ENCODE results near the gene PLA2G4B.
A peak's percentile ranks its signal among the peaks of the same experiment; 100 is the strongest.

The PLA2G4B gene

DNA sequence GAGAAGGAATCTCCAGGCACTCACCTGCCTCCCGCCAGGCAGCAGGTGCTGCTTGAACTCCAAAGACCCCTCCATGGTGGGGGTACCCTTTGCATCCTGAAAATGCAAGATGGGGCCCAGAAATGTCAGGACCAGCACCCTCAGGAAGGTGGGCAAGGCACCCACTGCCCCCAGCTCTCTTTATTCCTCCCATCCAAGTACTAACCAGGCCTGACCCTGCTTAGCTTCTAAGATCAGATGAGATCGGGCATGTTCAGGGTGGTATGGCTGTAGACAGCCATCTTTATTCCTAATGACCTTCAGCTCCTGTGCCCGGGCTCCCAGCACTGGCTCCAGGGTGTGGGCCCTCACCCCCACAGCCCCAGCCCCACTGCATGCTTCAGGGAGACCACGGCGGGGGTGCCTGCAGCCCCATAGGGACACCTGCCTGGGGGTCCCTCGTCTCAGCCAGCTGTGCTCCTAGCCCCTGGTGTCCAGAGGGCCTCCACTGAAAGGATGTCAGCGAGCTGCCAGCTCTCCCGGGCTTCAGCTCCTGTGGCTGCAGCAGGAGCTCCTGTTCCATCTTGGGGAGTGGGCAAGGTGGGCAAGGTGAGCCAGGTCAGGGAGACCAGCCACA is 13.2 kb downstream of the PLA2G4B start:
- DNase-seq = no peak

DNA sequence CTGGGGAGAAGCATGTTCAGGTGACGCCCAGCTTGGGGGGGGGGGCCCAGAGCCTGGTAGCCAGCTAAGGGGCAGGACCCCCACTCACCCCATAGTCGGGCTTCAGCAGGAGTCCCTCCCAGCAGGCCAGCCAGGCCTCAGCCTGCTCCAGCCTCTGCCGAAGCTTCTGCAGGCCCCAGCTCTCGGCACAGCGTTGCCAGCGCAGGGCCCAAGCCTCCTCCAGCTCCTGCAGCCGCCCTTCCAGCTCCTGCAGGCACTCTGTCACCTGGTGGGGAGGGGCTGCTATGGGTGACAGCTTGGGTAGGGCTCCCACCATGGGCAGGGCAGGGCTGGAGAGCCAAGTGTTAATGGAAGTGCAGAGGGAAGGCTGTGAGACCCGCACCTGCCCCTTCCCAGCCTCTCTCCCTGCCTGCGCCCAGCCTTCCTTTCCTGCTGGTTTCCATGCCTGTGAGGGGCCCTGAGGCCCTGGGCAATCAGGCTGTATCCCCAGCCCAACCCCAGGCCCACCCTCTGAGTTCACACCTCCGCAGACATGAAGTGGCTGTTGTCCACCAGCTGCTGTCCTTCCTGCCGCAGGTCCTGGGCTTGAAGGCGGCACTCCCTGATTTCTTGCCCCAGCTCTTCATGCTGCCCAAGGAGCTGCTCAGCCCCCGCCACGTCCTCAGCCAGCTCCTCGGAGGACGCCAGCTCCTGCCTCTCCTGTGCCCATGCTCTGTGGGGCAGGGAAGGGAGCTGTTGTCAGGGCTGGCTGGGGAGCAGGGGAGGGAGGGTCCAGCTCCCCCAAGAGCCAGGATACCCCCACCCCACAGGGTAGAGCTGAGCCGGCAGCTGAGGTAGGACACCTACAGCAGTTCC is 14.3 kb downstream of the PLA2G4B start:
- no peak for DNase-seq

DNA sequence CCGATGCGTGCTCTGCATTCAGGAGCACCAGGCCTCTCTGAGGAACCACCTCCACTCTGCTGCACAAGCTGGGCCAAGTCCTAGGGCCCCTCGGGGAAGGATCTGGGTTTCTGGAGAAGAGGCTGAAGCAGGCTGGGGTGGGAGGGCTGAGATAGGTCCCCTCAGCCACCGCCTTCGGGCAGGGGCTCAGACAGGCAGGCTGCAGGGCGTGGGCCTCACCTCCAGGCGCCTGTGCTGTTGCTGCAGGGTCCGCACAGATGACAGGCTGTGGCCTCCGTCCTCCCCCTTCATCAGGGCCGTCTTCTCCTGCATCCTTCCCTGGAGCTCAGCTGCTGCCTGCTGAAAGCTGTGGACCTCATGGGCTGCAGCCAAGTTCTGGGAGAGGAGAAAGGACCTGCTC is 15.2 kb downstream of the PLA2G4B start:
- no peak for DNase-seq

- DNase-seq = no peak
Measured at GRCh38 chr15:41854443-41854842, 15.8 kb downstream of the PLA2G4B start.

DNA sequence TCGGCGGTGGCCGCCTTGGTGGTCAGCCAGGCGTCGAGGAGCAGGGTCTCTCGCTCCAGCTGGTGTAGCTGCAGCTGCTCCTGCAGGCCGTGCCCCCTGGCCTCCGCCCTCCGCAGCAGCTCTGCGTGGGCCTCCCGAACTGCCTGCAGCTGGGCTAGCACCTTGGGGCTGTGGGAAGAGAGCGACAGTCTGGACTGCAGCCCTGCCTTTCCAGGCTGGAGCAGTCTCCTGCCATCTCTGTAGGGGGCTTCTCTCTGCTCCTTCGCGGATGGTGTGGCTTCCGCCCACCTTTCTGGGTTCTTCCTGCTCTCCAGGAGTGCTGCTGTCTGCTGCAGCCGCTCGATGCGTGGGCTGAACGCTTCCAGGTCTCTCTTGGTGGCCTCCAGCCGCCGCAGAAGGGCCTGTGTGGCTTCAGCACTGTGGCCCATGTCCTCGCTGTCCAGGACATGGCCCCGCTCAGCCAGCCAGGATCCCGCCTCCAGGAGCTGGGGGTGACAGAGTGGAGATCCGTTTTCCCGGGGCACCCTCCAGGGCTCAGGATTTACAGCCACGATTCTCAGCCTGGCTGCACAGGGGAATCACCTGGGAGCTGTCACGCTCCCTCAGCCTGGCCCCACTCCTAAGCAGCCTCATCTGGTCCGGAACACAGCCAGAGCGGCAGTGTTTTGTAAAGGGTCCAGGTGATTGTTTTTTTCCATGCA is 16.8 kb downstream of the PLA2G4B start:
- no peak for DNase-seq

GRCh38 chr15:41856262-41856661 is 17.6 kb downstream of the PLA2G4B start:
- no peak for DNase-seq

- no peak for DNase-seq
Measured at GRCh38 chr15:41856716-41857115, 18.1 kb downstream of the PLA2G4B start.

DNA sequence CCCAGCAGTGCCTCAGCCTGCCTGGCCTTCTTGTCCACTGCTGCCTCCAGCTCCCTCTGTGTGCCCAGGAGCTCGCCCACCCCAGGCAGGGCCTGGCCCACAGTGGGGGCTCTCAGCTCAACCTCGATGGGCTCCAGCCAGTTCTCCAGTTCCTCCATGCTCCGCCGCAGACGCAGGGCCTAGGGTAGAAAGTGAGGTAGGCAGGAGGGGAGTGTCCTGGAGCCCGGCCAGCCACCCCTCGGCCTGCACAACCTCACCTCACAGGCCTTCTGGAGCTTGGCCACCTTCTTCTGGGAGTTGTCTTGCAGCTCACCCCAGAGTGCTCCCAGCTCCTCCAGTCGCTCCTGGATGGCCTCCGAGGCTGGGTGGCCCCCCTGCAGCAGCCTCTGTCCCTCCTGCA is 18.7 kb downstream of the PLA2G4B start:
- no peak for DNase-seq

DNA sequence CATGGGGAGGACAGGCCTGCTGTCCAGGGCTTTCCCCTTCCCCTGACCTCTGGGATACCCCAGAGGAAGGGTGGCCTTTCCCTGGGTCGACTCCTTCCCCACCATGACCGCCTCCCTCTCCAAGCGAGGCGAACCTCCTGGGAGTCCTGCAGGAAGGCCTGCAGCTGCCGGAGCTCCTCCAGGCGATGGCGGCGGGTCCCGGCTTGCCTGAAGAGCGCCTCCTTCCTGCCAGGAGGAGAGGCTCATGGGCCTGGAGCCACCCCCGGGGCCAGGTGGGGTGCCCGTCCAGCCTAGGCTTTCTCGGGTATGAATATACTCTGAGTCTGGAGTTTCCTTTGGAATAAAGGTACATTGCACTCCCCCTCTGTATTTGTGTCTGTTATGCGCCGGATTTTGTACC is 20.1 kb downstream of the PLA2G4B start:
- DNase-seq = no peak

- DNase-seq = no peak
Measured at GRCh38 chr15:41860049-41860828, 21.6 kb downstream of the PLA2G4B start.

DNA sequence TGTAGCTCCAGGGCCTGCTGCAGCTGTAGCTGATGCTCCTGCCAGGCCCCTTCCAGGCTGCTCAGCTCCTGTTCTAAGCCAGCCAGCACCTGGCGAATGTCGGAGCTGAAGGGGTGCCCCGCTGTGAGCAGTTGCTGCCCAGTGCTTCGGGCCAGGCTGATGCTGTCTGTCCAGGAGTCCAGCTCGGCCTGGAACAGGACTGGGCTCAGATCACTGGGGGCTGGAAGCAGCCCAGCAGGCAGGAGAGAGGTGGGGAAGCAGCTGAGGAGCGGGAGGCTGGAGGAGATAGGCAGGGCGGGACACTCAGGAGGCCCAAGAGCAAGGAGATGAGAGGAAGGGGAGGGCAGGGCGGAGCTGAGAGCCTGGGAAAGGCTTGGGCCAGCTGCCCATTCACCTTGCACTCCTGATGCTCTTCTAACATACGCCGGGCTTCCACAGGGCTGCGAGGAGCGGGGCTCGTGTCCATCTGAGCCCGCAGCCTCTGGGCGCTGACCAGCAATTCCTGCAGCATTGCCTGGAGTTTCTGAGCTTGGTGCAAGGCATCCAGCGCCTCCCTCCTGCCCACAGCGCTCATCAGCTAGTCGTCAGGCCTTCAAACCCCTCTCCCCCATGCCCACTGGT is 23.2 kb downstream of the PLA2G4B start:
- DNase-seq = no peak

GRCh38 chr15:41862515-41863116 is 24.0 kb downstream of the PLA2G4B start:
- no peak for DNase-seq

DNA sequence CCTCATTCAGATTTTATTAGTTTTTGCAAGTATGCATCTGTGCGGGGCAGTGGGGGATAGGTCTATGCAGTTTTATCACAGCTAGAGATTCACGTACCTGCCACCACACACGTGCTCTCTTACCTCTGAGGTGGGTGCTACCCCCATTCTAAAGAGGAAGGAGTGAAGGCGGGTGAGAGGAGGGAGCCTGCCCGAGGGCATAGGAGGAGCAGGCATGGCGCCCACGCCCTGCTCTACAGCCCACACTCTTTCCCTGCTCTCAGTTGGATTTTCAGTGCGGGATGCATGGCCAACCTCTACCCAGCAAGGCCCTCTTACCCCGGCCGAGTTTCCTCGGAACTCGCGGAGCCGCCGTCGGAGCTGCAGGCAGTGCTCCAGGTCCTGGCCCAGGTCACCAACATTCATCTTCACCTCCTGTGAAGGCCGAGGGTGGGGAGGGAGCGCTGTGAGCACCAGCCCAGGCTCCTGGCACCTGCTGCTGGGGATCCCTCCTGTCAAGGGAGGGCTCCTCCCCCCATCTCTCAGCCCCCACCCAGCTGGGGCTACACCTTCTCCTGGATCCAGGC is 26.9 kb downstream of the PLA2G4B start:
- no peak for DNase-seq

DNA sequence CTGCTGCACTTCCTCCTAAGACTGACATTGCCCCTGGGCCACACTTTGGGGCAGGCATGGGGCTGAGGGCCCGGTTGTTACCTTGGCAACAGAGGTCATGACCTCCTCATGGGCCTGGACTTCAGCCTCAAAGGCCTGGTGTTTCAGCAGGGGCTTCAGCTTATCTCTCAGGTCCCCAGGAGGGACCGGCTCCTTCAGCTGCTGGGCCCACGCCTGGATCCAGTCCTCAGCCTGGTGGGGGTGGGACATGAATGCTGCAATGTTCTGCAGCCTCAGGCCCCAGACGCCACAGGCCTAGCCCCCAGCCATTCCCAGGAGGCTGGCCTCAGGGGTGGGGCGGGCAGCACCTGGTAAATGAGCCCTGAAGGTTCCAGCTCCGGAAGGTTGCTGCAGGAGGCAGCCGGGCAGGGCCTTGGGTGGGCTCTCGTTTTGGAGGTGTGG is 27.6 kb downstream of the PLA2G4B start:
- no peak for DNase-seq

- DNase-seq = no peak
Measured at GRCh38 chr15:41866872-41867579, 28.4 kb downstream of the PLA2G4B start.

- DNase-seq = no peak
Measured at GRCh38 chr15:41868321-41868720, 29.7 kb downstream of the PLA2G4B start.

- DNase-seq = no peak
Measured at GRCh38 chr15:41869770-41870688, 31.4 kb downstream of the PLA2G4B start.

GRCh38 chr15:41870689-41871081 is 32.0 kb downstream of the PLA2G4B start:
- DNase-seq = peak; percentile 10 to 61 (median 41)

- no peak for DNase-seq
Measured at GRCh38 chr15:41871175-41871905, 32.7 kb downstream of the PLA2G4B start.
